Measurements from ENCODE around the gene AK2. TPM values are rescaled to one million over a fixed set of nuclear protein-coding genes. Genes with fewer than 3 reads are reported as not detected.

The AK2 gene
- total and polyA plus RNA-seq, 5 experiments from 2014 or later = 89.2 to 128 (median 119) TPM

DNA sequence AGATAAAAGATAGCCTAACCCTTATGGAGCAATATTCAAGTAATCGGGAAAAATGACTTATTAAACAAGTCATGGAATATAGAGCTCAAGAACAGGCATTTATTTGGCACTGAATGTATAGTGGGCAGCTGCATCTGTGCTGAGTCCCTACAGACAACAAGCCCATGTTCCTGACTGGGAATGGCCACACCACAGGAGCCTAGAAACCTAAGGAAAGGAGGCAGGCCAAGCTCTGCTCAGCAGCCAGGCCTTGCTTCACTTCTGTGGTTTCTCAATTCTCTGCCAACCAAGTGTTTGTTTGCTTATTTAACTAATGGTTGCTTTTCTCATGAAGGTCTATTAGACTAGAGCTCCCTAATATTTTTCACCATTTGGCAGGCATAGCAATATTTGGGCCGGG lies 21.5 kb downstream of the AK2 start:
- ATAC-seq = no peak

DNA sequence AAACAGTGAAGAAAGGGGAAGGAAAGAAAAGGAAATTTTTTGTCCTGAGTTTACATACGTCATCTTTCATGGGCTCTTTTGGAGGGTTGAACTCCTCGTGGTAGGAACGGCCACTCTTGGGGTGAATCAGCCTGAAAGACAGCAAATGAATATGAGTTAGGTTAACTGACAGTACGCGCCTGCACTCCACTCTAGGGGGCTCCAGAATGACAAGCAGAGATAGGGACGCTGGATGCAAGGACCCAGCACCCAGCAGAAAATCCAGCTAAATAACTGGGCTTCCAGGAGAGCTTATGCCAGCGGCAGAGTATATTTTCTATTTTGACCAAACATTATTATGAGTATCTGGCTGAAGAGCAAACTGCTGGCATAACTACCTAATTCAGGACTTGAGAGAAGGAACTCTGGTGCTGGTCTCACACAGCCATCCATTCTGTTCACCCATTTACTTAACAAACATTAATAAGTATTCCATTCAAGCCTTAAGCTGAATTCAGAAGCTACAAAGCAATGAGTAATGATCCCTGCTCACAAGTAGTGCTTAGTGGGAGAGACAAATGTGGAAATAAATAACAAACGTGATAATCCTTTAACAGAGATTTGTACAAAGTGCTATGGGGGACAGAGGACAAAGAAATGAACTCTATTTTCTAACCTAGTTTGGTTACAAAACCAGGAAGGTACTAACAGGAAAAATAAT lies 22.1 kb downstream of the AK2 start:
- POLR2A ChIA-PET = no interaction called here

More for the DNA sequence above, 21.5 kb downstream of the AK2 start:
- H3K27me3 Mint-ChIP-seq = no peaks in the 10 kb centered on the region
- no peak overlapping the region for H3K4me3 Mint-ChIP-seq
- H3K4me1 Mint-ChIP-seq = peaks cover 0 to 3% (median 0%) of the 10 kb centered on the region in 4 donors
- POLR2A ChIA-PET = interaction anchor here (0.7 kb wide), 1 partner anchor 94 kb away, joined by 3 read pairs; no protein-coding TSS in a partner anchor
- peak overlapping the region in 1 of 10 donors; percentile 34 for H3K27ac Mint-ChIP-seq
- H3K36me3 Mint-ChIP-seq = peaks cover 11 to 74% (median 30%) of the 10 kb centered on the region in 3 donors
- no peaks in the 10 kb centered on the region for H3K9me3 Mint-ChIP-seq
- DNase-seq = no peak

DNA sequence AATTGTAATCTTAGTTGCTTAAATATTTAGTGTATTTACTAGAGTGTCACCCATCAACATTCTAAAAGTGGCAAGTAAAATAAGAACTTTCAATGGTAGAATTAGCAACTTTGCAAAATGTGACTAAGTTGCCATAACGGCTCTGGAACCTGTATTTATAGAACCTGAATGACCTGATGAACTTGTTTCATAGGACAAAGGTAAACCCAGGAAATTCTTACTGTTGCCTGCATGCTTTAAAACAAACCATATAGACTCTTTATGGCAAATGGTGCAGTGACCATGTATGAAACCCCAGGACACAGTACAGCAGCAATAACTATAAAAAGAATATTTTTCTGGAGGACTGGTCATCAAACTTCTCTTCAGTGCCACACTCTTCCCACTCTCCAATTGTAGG lies 22.9 kb downstream of the AK2 start:
- no peak for ATAC-seq
- Mint-ChIP-seq H3K9me3 (no peaks in the 10 kb centered on the region), H3K27me3 (no peaks in the 10 kb centered on the region), H3K27ac (peak overlapping the region in 1 of 10 donors; percentile 44), H3K4me1 (peaks cover 0 to under 1% (median 0%) of the 10 kb centered on the region in 4 donors), H3K4me3 (no peak overlapping the region), H3K36me3 (peaks cover 8 to 74% (median 27%) of the 10 kb centered on the region in 3 donors)
- DNase-seq = no peak
- POLR2A ChIA-PET = no interaction called here

More for the DNA sequence above, 22.1 kb downstream of the AK2 start:
- no peaks in the 10 kb centered on the region for H3K9me3 Mint-ChIP-seq
- peaks cover 0 to 3% (median 0%) of the 10 kb centered on the region in 4 donors for H3K4me1 Mint-ChIP-seq
- peak overlapping the region in 3 of 10 donors; percentile 44 to 61 (median 45) for H3K27ac Mint-ChIP-seq
- H3K36me3 Mint-ChIP-seq = peaks cover 11 to 74% (median 28%) of the 10 kb centered on the region in 3 donors
- ATAC-seq (no peak), DNase-seq (no peak)
- H3K4me3 Mint-ChIP-seq = no peak overlapping the region
- H3K27me3 Mint-ChIP-seq = no peaks in the 10 kb centered on the region

DNA sequence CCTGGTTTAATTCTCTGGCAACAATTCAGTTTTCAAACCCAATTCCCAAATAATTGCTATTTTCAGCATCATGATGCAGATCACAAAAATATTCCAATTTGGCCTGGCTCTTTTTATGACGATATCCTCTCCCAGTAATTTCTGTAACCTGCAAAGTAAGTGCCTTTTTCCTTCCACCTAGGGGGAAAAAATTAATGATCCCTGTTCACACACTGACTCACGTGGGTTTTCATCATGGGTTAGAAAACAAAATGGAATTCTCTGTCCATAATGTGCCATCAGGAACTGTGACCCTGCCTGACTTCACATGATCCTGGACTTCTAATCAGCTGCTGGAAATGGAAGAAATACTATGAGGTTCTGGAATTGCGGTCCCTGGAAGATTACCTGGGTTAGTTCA lies 24.5 kb downstream of the AK2 start:
- peak overlapping the region in 2 of 10 donors; percentile 45 to 48 for H3K27ac Mint-ChIP-seq
- H3K27me3 Mint-ChIP-seq = no peaks in the 10 kb centered on the region
- POLR2A ChIA-PET = no interaction called here
- no peaks in the 10 kb centered on the region for H3K9me3 Mint-ChIP-seq
- no peak for ATAC-seq
- H3K4me1 Mint-ChIP-seq = no peaks in the 10 kb centered on the region
- DNase-seq = no peak
- no peak overlapping the region for H3K4me3 Mint-ChIP-seq
- H3K36me3 Mint-ChIP-seq = peaks cover 8 to 75% (median 25%) of the 10 kb centered on the region in 3 donors

DNA sequence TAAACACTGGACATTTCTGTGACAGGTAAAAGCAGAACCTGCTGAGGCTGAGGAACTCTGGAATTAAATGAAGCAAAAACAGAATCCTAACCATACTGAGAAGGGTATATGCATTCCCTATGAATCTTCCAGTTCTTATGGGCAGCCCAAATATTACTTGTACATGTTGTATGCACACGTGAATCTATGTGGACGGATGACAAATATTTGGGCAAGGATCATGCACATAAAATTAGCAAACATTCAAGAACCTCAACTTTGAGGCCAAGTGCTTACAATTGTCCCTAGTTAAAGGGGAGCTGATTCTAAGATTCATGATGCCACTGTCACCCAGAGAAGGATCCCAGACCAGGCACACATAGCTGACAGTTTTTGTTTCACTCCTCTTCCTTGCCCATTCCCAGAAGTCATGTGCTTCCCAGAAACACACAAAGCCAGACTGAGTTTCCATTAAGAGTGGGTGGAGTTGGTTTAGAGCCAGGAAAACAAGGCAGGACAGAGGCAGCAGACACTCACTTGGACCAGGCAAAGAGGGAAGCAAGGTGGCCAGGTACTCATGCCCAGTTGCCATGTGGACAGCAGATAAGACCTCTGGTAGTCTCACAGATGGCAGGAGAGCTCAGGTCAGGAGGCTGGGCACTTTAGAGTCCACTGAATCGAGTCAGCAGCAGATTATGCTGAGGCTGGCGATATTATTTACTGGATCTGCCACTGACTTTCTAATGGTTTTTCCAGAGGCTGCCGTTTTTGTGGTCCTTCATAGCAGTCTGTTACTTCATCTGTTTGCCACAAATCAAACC lies 25.6 kb downstream of the AK2 start:
- Mint-ChIP-seq H3K9me3 (no peaks in the 10 kb centered on the region), H3K27me3 (no peaks in the 10 kb centered on the region), H3K36me3 (peaks cover 8 to 74% (median 25%) of the 10 kb centered on the region in 3 donors), H3K27ac (peak overlapping the region in 3 of 10 donors; percentile 23 to 45 (median 43)), H3K4me1 (peaks cover 0 to 3% (median under 1%) of the 10 kb centered on the region in 4 donors), H3K4me3 (no peak overlapping the region)
- DNase-seq = no peak
- no peak for ATAC-seq
- POLR2A ChIA-PET = no interaction called here

DNA sequence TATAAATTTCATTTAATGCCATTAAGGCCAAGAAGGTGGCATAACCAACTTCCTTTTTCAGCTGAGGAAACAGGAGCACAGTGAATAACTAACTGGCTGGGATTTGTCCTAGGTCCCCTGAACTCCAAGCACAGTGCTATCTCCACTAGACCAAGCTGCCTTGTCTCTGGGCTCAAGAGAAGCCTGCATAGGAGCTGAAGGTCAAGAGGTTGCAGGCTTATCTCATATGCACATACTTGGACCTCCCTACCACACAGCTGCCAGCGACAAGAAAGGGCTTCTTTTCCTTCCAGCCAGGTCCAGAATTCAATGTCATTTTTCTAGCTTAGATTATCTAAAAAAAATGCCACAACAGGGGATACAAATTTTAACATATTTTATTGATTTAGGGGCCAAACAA lies 27.1 kb downstream of the AK2 start:
- ATAC-seq (no peak), DNase-seq (no peak)
- no peaks in the 10 kb centered on the region for H3K9me3 Mint-ChIP-seq
- peak overlapping the region in 1 of 10 donors; percentile 76 for H3K27ac Mint-ChIP-seq
- no peak overlapping the region for H3K4me3 Mint-ChIP-seq
- no peaks in the 10 kb centered on the region for H3K27me3 Mint-ChIP-seq
- peaks cover 0 to 5% (median 2%) of the 10 kb centered on the region in 4 donors for H3K4me1 Mint-ChIP-seq
- POLR2A ChIA-PET = no interaction called here
- peaks cover 8 to 72% (median 25%) of the 10 kb centered on the region in 3 donors for H3K36me3 Mint-ChIP-seq

DNA sequence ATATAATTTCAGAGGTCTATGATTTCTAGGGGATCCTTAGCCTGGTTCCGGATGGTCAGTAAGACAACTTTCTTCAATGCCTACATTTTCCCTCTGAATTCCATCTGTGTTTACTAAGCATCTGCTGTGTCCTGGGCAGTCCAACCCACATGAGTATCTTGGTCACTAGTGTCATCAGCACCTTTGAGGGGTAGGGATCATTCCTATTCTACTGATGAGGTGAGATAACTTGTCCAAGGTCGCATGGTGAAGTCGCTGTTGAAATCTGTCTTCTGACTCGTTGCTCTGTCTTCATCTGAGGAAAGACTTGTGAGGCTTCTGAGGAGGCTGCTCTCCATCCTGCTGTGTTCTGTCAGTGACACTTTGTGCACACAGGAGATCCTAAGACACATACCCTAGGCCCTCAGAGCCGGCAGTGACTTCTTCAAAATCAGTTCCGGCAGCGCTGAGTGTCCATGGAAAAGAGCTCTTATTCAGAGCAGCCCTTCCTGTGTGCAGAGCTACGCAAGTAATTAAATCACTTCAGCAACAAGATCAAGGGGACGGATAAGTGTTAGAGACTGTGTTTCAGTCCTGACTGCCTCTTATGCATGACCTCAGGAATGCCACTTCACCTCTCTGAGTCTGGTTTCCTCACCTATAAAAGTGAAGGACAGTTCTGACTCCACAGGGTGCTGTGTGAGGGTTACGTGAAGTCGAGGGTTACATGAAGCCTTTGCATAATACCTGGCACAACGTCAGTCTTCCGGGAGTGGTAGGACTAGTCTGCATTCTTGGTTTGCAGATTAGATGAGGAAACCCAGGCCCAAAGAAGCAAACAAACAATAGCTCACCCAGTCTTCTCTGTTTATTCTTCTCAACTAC lies 28.4 kb downstream of the AK2 start:
- H3K36me3 Mint-ChIP-seq = peaks cover 4 to 60% (median 17%) of the 10 kb centered on the region in 3 donors
- H3K27ac Mint-ChIP-seq = peak overlapping the region in 3 of 10 donors; percentile 0 to 37 (median 30)
- POLR2A ChIA-PET = interaction anchor here (0.6 kb wide), 1 partner anchor 360 kb away, joined by 3 read pairs; no protein-coding TSS in a partner anchor

DNA sequence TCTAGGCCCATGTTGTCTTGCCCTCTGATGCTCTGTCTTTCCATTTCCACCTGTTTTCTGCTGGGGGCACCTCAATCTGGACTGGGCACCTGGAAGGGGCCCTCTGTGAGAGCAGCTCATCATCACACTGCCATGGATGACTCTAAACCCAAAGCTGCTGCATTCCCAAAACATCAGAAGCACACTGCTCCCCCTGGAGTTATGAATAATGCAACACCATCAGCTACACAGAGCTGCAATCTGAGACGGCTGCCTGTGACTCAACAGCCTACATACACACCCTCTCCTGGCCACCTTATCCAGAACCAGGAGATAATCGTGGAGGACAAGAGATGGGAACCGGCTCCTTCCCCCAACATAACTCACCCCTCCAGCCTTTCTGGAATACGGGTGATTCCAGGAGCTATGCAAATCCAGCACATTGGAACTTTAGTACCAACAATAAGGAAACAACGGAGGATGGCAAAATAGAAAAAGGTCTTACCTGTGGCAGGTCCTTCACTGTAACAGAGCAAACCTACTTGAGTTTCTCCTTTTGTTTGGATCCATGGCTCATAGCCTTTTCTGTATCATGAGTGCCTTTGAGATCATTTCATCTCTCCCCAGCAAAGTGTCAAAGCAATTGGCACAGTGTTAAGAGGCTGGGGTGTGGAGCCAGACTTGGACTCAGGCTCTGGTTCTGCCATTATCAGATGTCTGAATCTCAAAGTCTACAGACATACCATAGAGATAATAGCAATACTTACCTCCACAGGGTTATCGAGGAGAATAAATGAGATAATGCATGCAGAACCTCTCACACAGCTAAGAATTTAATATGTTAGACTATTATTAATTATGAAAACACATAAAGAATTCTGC lies 29.3 kb downstream of the AK2 start:
- Mint-ChIP-seq H3K27me3 (no peaks in the 10 kb centered on the region), H3K9me3 (no peaks in the 10 kb centered on the region), H3K27ac (peak overlapping the region in 1 of 10 donors; percentile 11), H3K4me1 (peaks cover 0 to 5% (median 2%) of the 10 kb centered on the region in 4 donors), H3K36me3 (peaks cover 4 to 51% (median 12%) of the 10 kb centered on the region in 3 donors), H3K4me3 (no peak overlapping the region)
- DNase-seq = no peak
- peak in 1 of 2 donors; percentile 41 for ATAC-seq
- POLR2A ChIA-PET = interaction anchor here (0.9 kb wide), 1 partner anchor 44 kb away, joined by 3 read pairs; no protein-coding TSS in a partner anchor

More for the DNA sequence above, 28.4 kb downstream of the AK2 start:
- H3K27me3 Mint-ChIP-seq = no peaks in the 10 kb centered on the region
- ATAC-seq (no peak), DNase-seq (no peak)
- no peak overlapping the region for H3K4me3 Mint-ChIP-seq
- no peaks in the 10 kb centered on the region for H3K9me3 Mint-ChIP-seq
- peaks cover 0 to 5% (median 2%) of the 10 kb centered on the region in 4 donors for H3K4me1 Mint-ChIP-seq

DNA sequence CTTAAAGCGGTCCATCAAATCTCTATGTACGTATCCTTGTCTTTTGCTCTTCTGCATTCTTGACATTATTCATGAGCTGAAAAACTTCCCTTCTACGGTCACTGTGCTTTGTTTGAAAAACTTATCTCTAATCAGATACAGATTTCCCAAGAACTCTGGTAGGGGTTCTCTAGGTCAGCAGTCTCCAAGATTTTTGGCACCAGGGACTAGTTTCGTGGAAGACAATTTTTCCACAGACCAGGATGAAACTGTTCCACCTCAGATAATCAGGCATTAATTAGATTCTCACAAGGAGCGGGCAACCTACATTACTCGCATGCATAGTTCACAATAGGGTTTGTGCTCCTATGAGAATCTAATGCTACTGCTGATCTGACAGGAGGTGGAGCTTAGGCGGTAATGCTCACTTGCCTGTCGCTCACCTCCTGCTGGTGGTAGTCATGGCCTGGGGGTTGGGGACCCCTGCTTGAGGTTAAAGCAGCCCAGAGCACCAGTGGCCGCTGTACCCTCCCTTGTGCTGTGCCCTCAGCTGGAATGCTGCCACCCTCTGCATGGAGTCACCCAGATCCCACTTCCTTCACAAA lies 30.8 kb downstream of the AK2 start:
- Mint-ChIP-seq H3K36me3 (peaks cover 4 to 36% (median 4%) of the 10 kb centered on the region in 3 donors), H3K9me3 (no peaks in the 10 kb centered on the region), H3K27me3 (no peaks in the 10 kb centered on the region), H3K4me3 (no peak overlapping the region), H3K27ac (no peak overlapping the region), H3K4me1 (peaks cover 0 to 7% (median 4%) of the 10 kb centered on the region in 4 donors)
- POLR2A ChIA-PET = interaction anchor here (0.5 kb wide), 1 partner anchor 15 kb away, joined by 3 read pairs; no protein-coding TSS in a partner anchor
- ATAC-seq (no peak), DNase-seq (no peak)

DNA sequence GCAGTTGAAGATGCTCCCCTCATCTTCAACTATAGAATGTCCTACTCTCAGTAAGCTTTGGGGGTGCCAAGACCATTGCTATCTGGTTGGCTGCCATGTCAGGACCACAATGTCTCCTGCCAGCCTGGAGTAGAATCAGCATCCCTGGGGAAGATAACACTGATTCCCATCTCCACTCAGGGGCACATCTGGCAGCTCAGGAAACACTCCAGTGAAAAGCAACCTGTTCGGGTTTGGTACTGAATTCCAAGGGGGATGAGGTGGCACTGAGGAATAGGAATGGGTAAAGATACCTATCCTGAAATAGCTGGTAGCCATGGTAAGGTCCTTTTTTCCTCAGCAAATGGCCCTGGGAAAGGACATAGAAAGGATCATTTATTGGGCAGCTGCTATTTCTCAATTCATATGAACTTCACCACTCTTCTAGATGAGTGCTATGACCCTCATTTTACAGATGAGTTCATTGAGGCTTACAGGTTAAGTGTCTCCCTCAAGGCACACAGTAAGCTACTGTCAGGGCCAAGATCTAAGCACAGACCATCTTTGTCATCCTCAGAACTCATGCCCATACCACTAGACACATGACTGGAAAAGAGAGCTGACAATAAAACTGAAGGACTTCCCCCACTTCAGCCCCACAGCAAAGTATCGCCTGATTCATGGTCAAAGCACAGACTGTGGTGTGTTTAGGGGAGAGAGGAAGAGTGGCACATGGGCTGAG lies 31.4 kb downstream of the AK2 start:
- H3K4me3 Mint-ChIP-seq = no peak overlapping the region
- no peaks in the 10 kb centered on the region for H3K27me3 Mint-ChIP-seq
- DNase-seq (no peak), ATAC-seq (no peak)
- no peaks in the 10 kb centered on the region for H3K9me3 Mint-ChIP-seq
- H3K4me1 Mint-ChIP-seq = peaks cover 0 to 8% (median 5%) of the 10 kb centered on the region in 4 donors
- peak overlapping the region in 1 of 10 donors; percentile 1 for H3K27ac Mint-ChIP-seq
- H3K36me3 Mint-ChIP-seq = peaks cover 4 to 31% (median 4%) of the 10 kb centered on the region in 3 donors
- POLR2A ChIA-PET = no interaction called here

DNA sequence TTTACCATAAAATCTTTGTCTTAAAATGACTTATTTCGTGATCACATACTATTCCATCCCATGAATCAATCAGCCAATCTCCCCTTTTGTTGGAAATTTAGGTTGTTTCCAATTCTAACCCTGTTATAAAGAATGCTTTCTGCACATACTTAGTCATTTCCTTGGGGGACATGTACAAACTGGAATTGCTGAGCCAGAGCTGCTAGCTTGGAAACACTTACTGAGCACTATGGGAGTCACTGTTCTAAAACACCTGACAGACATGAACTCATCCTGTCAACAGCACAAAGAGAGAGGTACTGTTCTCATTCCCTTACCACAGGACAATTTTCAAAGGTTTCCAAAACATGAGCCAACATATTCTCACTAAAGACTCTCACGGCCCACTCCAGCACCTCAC lies 32.1 kb downstream of the AK2 start:
- no peak overlapping the region for H3K4me3 Mint-ChIP-seq
- H3K36me3 Mint-ChIP-seq = peaks cover 4 to 25% (median 4%) of the 10 kb centered on the region in 3 donors
- no peak for DNase-seq
- H3K9me3 Mint-ChIP-seq = no peaks in the 10 kb centered on the region
- H3K27me3 Mint-ChIP-seq = no peaks in the 10 kb centered on the region
- POLR2A ChIA-PET = no interaction called here
- H3K27ac Mint-ChIP-seq = peak overlapping the region in 1 of 10 donors; percentile 1
- peaks cover 0 to 9% (median 5%) of the 10 kb centered on the region in 4 donors for H3K4me1 Mint-ChIP-seq
- ATAC-seq = no peak

Data from naive thymus-derived CD8-positive, alpha-beta T cell (primary cell).